HUES64 (cell line): ENCODE measurements around the gene RNU2-63P.
"Not testable (repeated sequence)": the region's sequence is repeated elsewhere in the genome, so short reads cannot be mapped to it uniquely, and the experiment has no call there.

Source experiments
- H3K27ac ChIP-seq: 2 replicates; pipeline ENCODE4 v1.7.0; 2013; ENCODE audit warnings: low read depth, low read length, inconsistent platforms
- H3K27me3 ChIP-seq: 2 replicates; pipeline ENCODE4 v1.6.1; 2013; ENCODE audit warnings: mild to moderate bottlenecking, low read length; ENCODE audit not compliant: insufficient read depth
- H3K36me3 ChIP-seq: 2 replicates; pipeline ENCODE4 v1.6.1; 2013; ENCODE audit warnings: mild to moderate bottlenecking, low read length; ENCODE audit not compliant: insufficient read depth
- H3K4me1 ChIP-seq: 2 replicates; pipeline ENCODE4 v1.6.1; 2013; ENCODE audit warnings: mild to moderate bottlenecking, low read length, moderate library complexity; ENCODE audit not compliant: insufficient read depth
- H3K4me3 ChIP-seq: 2 replicates; pipeline ENCODE4 v1.5.1; 2013; ENCODE audit warnings: mild to moderate bottlenecking, low read length, moderate library complexity
- H3K9ac ChIP-seq: 2 replicates; pipeline ENCODE4 v1.6.1; 2013; ENCODE audit warnings: mild to moderate bottlenecking, low read depth, low read length
- H3K9me3 ChIP-seq: 2 replicates; pipeline ENCODE4 v1.6.1; 2013; ENCODE audit warnings: low read depth, low read length; ENCODE audit not compliant: insufficient read depth
- WGBS: fragments of 150-250, 120-280 bp; methylation state at CpG from one replicate; pipeline ENCODE4 v1.1.7; 2013; ENCODE audit warnings: missing lambda C conversion rate; 5-methylcytosine and 5-hydroxymethylcytosine counted together

The RNU2-63P gene

GRCh38 chr2:88027697-88028389 lies 11.5 kb upstream of the RNU2-63P start:
- WGBS = 94% methylated on average over 10 of the region's 10 CpGs
- Histone ChIP-seq H3K36me3 (peaks cover 37% of the 10 kb centered on the region), H3K27me3 (no peaks in the 10 kb centered on the region), H3K4me3 (no peak overlapping the region), H3K9me3 (no peaks in the 10 kb centered on the region), H3K9ac (no peak overlapping the region), H3K27ac (no peak overlapping the region), H3K4me1 (peaks cover 19% of the 10 kb centered on the region)

DNA sequence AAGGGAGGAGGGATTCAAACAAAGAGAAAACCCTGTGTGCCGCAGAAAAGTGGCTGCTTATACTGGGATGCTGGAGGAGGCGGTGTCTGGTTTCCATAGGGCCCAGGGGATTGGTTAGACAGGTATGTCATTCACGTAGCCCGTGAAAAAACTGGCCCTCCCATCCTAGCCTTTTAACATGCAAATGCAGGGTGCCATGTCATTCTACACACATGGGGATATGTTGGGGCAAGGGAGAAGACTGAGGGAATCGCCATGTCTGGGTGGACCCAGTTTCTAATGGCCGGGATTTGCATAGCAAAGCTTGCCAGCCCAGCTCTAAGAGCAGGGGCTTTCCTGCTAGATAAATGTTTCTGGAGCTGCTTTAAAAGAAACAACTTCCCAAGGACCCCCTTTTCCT lies 8.2 kb upstream of the RNU2-63P start:
- H3K36me3 ChIP-seq = peaks cover 18% of the 10 kb centered on the region
- WGBS = 6% methylated on average over 6 of the region's 6 CpGs
- H3K27me3 ChIP-seq = no peaks in the 10 kb centered on the region
- no peaks in the 10 kb centered on the region for H3K9me3 ChIP-seq
- peak overlapping the region; percentile 76; the same call in 1 of the 2 replicates for H3K27ac ChIP-seq
- peak overlapping the region; percentile 26 for H3K4me3 ChIP-seq
- peaks cover 16% of the 10 kb centered on the region for H3K4me1 ChIP-seq
- 0 out of 2 replicates have a peak overlapping the region, but pooled peaks have one; percentile 8 for H3K9ac ChIP-seq

DNA sequence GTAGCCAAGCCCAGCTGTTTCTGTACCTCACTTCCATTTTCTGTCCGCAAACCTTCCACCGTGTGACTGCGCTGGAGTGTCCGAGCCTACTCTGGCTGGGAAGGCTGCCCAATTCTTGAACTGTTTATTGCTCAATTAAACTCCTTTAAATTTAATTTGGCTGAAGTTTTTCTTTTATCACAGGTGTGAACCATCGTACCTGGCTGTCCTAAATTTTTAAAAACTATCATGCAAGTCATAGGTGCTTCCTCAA lies 6.2 kb upstream of the RNU2-63P start:
- Histone ChIP-seq H3K9me3 (peaks cover 4% of the 10 kb centered on the region; the same call in 1 of the 2 replicates), H3K4me3 (no peak overlapping the region), H3K27me3 (0 out of 2 replicates have a peak, but pooled peaks cover under 1% of the 10 kb centered on the region), H3K36me3 (0 out of 2 replicates have a peak, but pooled peaks cover 3% of the 10 kb centered on the region), H3K27ac (no peak overlapping the region), H3K9ac (no peak overlapping the region), H3K4me1 (peaks cover 18% of the 10 kb centered on the region)
- WGBS = 97% methylated on average over 5 of the region's 5 CpGs

- H3K9ac ChIP-seq = no peak overlapping the region
- peaks cover 17% of the 10 kb centered on the region for H3K4me1 ChIP-seq
- H3K27me3 ChIP-seq = peaks cover 4% of the 10 kb centered on the region; the same call in 1 of the 2 replicates
- WGBS = 79% methylated on average over 3 of the region's 3 CpGs
- no peak overlapping the region for H3K27ac ChIP-seq
- H3K9me3 ChIP-seq = peaks cover 4% of the 10 kb centered on the region; the same call in 1 of the 2 replicates
- no peaks in the 10 kb centered on the region for H3K36me3 ChIP-seq
- H3K4me3 ChIP-seq = no peak overlapping the region
Measured at GRCh38 chr2:88019985-88020384, 3.6 kb upstream of the RNU2-63P start.

DNA sequence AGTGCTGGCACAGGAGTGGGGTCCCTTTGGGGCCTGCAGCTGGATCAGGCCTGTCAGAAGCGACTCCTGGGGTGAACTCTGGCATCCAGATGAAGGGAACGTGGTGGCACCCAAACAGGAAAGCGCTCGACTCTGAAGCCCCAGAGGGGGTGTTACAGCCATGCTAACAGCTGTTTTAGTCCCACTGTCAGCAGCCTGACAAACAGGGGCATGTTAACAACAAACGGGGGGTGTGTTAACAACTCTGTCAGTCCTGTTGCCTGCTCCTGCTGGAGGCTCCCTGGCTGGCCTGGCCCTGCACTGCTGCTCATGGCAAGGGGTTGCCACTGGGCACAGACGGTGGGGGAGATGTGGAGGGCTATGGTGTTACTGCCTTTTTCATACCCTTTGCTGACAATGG lies 2.6 kb upstream of the RNU2-63P start:
- WGBS = 82% methylated on average over 6 of the region's 6 CpGs
- Histone ChIP-seq H3K36me3 (no peaks in the 10 kb centered on the region), H3K9ac (no peak overlapping the region), H3K27me3 (peaks cover 4% of the 10 kb centered on the region; the same call in 1 of the 2 replicates), H3K4me1 (peaks cover 10% of the 10 kb centered on the region), H3K27ac (no peak overlapping the region), H3K4me3 (no peak overlapping the region), H3K9me3 (peaks cover 4% of the 10 kb centered on the region; the same call in 1 of the 2 replicates)

GRCh38 chr2:88018077-88018805 lies 1.9 kb upstream of the RNU2-63P start:
- H3K36me3 ChIP-seq, H3K9ac ChIP-seq, H3K9me3 ChIP-seq, H3K4me3 ChIP-seq, H3K27me3 ChIP-seq, H3K4me1 ChIP-seq, H3K27ac ChIP-seq: not testable (repeated sequence)
- 85% methylated on average over 11 of the region's 11 CpGs for WGBS

GRCh38 chr2:88017780-88018038 lies 1.4 kb upstream of the RNU2-63P start:
- H3K9me3 ChIP-seq, H3K9ac ChIP-seq, H3K27ac ChIP-seq, H3K36me3 ChIP-seq, H3K4me1 ChIP-seq, H3K27me3 ChIP-seq: not testable (repeated sequence)
- peak overlapping the region; percentile 86 for H3K4me3 ChIP-seq
- WGBS = 72% methylated on average over 2 of the region's 2 CpGs

DNA sequence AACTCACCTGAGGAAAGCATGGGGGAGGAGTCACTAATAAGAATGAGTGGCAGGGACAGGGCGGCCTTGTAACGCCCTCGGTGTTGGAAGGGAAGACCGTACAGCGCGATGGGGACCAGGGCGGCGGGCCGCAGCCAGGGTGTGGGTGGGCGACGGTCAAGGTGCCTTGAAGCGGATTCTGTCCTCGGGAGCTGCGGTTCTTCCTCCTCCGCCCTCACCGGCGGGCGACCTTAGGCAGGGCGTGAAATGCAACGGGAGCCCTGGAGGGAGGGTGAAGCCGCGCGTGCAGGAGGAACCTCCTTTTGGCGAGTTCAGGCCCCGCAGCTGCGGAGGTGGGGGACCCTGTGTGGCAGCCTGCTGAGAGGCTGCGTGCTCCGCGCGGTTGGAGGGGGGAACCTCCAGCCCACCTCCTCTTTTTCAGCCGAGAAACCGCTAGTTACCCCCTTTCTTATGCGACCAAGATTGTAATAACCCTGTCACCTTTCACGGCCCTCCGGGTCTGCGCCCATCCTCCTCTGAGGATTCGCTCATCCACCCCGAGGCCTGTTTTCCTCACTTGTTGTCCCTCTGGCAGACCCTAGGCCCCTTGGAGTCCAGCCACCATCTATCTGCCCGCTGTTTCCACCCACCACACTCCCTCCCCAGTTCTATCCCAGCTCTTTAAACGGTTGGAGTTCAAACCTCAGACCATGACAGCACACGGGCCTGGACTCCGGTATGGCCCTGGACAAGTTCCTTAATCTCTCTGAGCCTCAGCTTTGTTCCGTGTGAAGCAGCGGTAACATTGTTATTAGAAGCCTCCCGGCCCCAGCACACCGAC lies 823 bp upstream of the RNU2-63P start:
- Histone ChIP-seq H3K9ac (peak overlapping the region; percentile 98), H3K4me1 (peaks cover 7% of the 10 kb centered on the region; the same call in 1 of the 2 replicates), H3K27ac (peak overlapping the region; percentile 93), H3K4me3 (peak overlapping the region; percentile 86), H3K36me3 (no peaks in the 10 kb centered on the region), H3K27me3 (peaks cover 4% of the 10 kb centered on the region; the same call in 1 of the 2 replicates), H3K9me3 (peaks cover 4% of the 10 kb centered on the region; the same call in 1 of the 2 replicates)
- 19% methylated on average over 46 of the region's 46 CpGs for WGBS

- Histone ChIP-seq H3K27ac (no peak overlapping the region), H3K4me1 (peaks cover 8% of the 10 kb centered on the region), H3K4me3 (no peak overlapping the region), H3K9me3 (no peaks in the 10 kb centered on the region), H3K36me3 (no peaks in the 10 kb centered on the region), H3K9ac (no peak overlapping the region), H3K27me3 (no peaks in the 10 kb centered on the region)
- WGBS = no CpG with 5 or more reads among the region's 1 CpG
Measured at GRCh38 chr2:88011011-88011410, 5.3 kb downstream of the RNU2-63P start.

- H3K4me3 ChIP-seq = no peak overlapping the region
- no peaks in the 10 kb centered on the region for H3K27me3 ChIP-seq
- no peak overlapping the region for H3K9ac ChIP-seq
- H3K36me3 ChIP-seq = no peaks in the 10 kb centered on the region
- peaks cover 8% of the 10 kb centered on the region for H3K4me1 ChIP-seq
- 87% methylated on average over 1 of the region's 1 CpG for WGBS
- no peak overlapping the region for H3K27ac ChIP-seq
- no peaks in the 10 kb centered on the region for H3K9me3 ChIP-seq
Measured at GRCh38 chr2:88010136-88010535, 6.2 kb downstream of the RNU2-63P start.

- no peak overlapping the region for H3K4me3 ChIP-seq
- H3K27me3 ChIP-seq = no peaks in the 10 kb centered on the region
- H3K36me3 ChIP-seq = no peaks in the 10 kb centered on the region
- H3K9me3 ChIP-seq = no peaks in the 10 kb centered on the region
- 68% methylated on average over 15 of the region's 16 CpGs for WGBS
- no peak overlapping the region for H3K27ac ChIP-seq
- H3K4me1 ChIP-seq = peaks cover 17% of the 10 kb centered on the region
- no peak overlapping the region for H3K9ac ChIP-seq
Measured at GRCh38 chr2:88006912-88007439, 9.4 kb downstream of the RNU2-63P start.
